Activated CD4-positive, CD25-positive, alpha-beta regulatory T cell treated with anti-CD3 and anti-CD28 coated beads, Interleukin-2, amount 50 U/mL, for 16 hours (primary cell): ENCODE measurements around the gene A2ML1.
"Not testable (repeated sequence)": the region's sequence is repeated elsewhere in the genome, so short reads cannot be mapped to it uniquely, and the experiment has no call there.

ENCODE experiments used
- DNase-seq: peaks from one replicate; pipeline ENCODE4 v3.0.0-alpha.2; 2020; ENCODE audit warnings: low read depth, low spot score

A2ML1 gene

GRCh38 chr12:8855891-8856290 lies 33.5 kb downstream of the A2ML1 start:
- DNase-seq = no peak

DNA sequence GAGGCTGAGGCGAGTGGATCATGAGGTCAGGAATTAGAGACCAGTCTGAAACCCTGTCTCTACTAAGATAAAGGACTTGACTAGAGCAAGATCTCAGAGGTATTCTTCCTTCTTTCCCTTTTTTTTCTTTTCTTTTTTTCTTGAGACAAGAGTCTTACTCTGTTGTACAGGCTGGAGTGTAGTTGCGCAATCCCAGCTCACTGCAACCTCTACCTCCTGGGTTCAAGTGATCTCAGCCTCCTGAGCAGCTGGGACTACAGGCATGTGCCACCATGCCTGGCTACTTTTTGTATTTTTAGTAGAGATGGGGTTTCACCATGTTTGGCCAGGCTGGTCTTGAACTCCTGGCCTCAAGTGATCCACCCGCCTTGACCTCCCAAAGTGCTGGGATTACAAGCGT lies 37.0 kb downstream of the A2ML1 start:
- DNase-seq = not testable (repeated sequence)

DNA sequence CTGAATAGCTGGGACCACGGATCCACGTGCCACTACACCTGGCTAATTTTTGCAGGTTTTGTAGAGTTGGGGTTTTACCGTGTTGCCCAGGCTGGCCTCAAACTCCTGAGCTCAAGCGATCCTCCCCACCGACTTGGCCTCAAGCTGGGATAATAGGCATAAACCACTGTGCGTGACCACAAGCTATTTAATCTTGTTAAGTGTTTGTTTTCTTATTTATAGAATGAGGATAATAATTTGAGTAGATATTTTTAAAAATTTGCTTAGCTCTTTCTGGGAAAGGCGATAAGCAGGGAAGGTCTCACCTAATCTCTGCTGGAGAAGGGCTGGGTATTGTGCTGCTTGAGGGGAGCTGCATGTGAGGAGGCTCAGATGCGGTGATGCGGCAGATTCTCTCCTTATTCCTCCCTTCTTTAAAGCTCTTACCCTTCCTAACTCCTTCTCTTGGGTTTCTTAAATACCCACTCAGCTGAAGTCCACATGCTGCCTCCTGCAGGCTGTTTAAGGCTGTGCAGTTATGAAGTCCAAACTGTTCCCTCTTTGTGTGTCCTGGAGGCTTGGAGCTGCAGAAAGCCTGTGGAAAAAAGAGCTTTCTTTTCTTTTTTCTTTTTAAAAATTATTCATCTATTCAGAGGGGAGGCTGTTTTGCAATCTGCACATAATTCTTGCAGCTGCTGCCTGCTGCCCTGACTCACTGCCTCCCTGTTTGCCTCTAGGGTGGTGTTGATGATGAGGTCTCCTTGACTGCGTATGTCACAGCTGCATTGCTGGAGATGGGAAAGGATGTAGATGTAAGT lies 37.9 kb downstream of the A2ML1 start:
- no peak for DNase-seq

DNA sequence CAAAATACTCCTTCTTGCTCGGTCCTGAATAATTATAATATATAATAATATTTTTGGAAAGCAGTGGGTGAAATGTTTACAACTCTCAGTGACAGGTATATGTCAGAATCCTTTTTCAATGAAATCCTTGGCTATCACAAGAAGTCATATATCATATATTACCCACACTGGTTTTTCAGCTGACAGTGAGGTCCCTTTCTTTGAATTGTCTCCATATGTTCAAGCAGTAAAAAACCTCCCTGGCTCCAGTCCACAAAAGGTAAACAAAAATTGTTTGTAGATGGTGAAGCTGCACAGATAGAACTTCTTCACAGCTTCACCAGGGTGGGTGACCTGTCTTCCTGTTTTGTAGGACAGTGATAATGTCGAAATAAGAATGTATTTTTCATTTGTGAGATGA lies 44.0 kb downstream of the A2ML1 start:
- no peak for DNase-seq

DNA sequence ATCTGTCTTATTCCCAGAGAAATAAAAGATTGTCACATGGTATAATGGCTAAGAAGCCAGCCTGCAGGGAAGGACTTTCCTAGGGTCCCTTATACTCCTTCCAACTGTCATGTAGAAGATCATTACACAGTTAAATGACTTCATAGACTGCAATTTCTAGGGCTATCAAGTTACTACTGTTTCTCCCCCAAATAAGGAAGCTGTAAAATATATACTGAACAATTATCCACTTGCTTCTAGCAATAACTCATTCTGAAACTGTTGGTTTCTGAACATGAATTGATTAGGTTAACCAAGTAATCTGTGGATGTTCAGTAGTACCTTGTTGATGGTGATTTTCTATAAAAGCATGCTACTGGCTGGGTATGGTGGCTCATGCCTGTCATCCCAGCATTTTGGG lies 44.6 kb downstream of the A2ML1 start:
- DNase-seq = no peak

DNA sequence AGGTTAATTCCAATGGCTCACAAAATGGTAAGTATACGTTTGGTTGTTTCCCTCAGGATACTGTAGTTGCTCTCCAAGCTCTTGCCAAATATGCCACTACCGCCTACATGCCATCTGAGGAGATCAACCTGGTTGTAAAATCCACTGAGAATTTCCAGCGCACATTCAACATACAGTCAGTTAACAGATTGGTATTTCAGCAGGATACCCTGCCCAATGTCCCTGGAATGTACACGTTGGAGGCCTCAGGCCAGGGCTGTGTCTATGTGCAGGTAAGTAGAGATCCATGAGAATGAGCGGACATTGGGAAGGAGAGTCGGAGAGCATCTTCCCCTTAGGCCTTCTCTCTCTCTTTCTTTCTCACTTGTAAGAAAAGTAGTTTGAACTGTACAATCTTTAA lies 45.4 kb downstream of the A2ML1 start:
- DNase-seq = no peak

DNA sequence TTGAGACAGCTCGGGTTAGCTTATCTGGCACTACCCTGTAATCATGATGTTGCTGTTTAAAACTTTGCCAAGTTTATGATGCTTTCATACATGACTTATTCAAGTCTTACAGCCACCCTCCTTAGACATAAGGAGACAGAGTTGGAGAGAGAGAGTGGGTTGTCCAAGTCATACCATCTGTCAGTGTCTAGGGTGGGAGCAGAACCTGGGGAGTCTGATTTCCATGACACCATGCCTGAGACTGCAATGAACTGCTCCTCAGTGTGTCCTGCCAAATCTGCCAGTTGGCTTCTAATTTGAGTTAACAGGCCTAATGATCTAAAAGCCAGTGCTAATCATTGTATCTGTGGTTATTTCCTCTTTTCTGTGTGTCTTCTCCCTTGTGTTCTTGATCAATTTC lies 48.2 kb downstream of the A2ML1 start:
- DNase-seq = no peak

GRCh38 chr12:8871068-8871467 lies 48.6 kb downstream of the A2ML1 start:
- DNase-seq = no peak

DNA sequence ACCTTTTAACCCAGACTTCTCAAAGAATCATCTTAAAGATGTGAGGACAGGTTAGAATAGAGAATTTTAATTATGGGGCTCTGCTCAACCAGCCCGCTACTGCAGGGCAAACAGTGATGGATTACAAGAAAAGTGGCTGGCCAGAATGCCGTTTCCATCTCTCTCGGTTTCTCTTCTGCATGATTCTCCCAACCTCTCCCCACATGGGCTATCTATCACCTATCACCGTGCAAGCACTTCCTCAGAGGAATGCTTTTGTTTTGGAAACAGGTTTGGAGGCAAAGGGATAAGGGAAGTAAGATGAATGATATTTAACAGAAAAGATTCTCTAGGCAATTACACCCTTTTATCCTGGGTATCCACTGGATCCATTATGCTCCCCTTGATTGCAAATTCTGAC lies 54.5 kb downstream of the A2ML1 start:
- DNase-seq = no peak

GRCh38 chr12:8886502-8887284 lies 64.3 kb downstream of the A2ML1 start:
- no peak for DNase-seq

GRCh38 chr12:8887285-8887715 lies 64.9 kb downstream of the A2ML1 start:
- DNase-seq = no peak

GRCh38 chr12:8890313-8891085 lies 68.1 kb downstream of the A2ML1 start:
- peak; percentile 18 for DNase-seq

DNA sequence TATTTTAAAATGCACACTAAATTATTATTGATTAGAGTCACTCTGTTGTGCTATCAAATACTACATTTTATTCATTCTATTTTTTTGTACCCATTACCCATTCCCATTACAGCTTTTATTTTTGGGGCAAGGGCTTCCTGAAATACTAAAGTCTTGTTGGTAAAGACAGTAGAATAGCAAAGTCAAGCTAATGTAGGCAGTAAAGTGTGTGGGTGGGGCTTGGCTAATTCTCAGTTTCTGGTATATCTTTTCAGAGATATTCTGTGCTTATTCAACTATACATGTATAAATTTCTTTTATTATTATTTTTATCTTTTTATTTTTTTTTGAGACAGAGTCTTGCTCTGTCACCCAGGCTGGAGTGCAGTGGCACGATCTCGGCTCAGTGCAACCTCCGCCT lies 69.6 kb downstream of the A2ML1 start:
- DNase-seq = no peak

DNA sequence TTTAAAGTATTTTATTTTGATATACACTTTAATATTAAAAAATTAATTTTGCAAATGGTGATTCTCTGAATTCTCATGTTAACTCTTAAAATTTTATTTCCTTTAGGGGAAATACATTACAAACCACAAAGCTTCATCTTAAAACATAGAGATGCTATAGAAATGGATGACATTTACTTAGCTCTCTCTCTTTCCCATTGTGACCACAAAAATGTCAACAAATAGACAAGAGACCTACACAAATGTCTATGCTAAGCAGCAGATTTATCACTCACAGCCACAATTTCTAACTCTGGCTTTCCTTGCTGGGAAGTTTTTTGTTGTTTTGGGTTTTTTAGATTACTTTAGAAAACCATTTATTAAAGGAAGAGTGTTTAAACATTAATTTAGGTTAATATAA lies 72.0 kb downstream of the A2ML1 start:
- DNase-seq = no peak

DNA sequence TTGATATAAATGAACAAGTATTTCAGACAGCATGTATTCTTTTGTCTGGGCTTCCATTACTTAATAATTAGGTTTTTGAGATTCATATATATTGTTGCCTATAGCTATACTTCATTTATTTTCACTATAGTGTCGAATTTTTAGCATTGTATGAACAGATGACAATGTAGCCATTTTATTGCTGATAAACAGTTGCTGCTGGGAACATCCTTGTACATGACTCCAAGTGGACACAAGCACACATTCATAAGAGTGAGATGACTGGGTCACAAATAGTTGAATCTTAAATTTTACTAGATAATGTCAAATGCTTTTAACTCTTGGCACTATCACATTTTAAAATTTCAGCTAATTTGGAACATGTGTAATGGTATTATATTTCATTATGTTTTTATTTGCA lies 72.6 kb downstream of the A2ML1 start:
- DNase-seq = no peak

GRCh38 chr12:8897081-8897480 lies 74.7 kb downstream of the A2ML1 start:
- DNase-seq = no peak

- no peak for DNase-seq
Observed at GRCh38 chr12:8899830-8900229, 77.4 kb downstream of the A2ML1 start.

- not testable (repeated sequence) for DNase-seq
Observed at GRCh38 chr12:8902703-8903102, 80.3 kb downstream of the A2ML1 start.

- DNase-seq = no peak
Observed at GRCh38 chr12:8903646-8904045, 81.2 kb downstream of the A2ML1 start.

DNA sequence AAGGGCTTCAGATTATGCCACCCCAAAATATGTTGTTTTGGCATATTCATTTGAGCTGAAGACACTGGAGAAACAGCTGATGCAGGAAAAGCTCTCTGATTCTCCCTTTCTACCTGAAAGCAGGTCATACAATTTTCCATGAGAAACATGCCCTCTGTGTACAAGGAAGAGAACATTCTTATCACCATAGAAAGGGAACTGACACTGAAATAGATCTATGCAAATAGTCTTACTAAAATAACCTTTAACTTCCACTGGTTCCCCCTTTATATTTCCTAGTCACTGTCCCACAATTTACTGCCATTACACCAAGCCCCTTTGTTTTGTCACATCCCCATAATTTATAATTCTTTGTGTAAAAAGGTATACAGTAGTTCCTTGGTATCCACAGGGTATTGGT lies 82.2 kb downstream of the A2ML1 start:
- DNase-seq = no peak

- DNase-seq = no peak
Observed at GRCh38 chr12:8905546-8905945, 83.1 kb downstream of the A2ML1 start.
